ENCODE measurements around the gene REX1BD. TPM values are rescaled to one million over a fixed set of nuclear protein-coding genes. Genes with fewer than 3 reads are reported as not detected.

REX1BD gene
- total RNA-seq, 2 donors from 2014 or later = 119 to 171 TPM

DNA sequence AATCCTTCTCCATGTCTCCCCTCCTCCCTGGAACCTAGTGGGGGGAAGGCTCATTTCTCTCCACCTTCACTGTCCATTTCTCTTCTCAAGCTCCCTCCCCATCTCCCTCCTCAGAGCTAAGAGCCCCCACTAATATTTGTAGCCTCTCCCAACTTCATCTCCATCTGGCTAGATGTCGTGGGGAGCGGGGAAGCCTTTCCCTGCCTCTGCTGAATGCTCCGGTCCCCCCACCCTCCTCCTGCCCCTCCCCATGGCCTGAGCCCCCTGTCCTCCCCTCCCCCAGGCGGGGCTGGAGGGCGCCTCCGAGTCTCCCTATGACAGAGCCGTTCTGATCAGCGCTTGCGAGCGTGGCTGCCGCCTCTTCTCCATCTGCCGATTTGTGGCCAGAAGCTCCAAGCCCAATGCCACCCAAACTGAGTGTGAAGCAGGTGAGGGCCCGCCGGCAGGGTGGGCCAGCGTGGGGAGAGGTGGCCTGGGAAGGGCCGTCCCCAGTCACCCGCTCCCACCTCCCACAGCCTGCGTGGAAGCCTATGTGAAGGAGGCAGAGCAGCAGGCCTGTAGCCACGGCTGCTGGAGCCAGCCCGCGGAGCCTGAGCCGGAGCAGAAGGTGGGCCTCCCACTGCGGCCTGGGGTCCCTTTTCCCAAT, 25.1 kb downstream of the REX1BD start:
- Histone ChIP-seq H3K36me3 (no peaks in the 10 kb centered on the region), H3K27me3 (peaks cover 33 to 38% of the 10 kb centered on the region in 2 donors), H3K4me3 (no peak overlapping the region), H3K9me3 (no peaks in the 10 kb centered on the region), H3K27ac (no peak overlapping the region), H3K4me1 (peaks cover 0 to 30% of the 10 kb centered on the region in 2 donors)
- DNase-seq (ENCODE audit: low spot score) = no peak
- no peak for TF ChIP-seq CTCF (IDR thresholded peaks at IDR 0.05)

DNA sequence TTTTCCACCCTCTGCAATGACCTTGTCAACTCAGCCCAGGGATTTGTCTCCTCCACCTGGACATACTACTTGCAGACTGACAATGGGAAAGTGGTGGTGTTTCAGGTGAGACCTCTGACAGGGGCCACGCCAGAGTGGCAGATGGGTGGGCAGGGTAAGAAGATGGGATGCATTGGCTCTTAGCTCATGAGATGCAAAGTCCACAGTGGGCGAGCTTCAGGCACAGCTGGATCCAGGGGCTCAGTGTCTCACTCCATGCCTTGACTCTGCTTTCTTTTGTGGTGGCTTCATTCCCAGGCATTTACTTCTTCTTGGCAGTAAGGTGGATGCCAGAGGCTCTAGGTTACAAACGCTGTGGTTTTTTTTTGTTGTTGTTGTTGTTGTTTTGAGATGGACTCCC, 27.4 kb downstream of the REX1BD start:
- DNase-seq (ENCODE audit: low spot score) = no peak
- Histone ChIP-seq H3K9me3 (no peaks in the 10 kb centered on the region), H3K36me3 (no peaks in the 10 kb centered on the region), H3K27ac (no peak overlapping the region), H3K4me1 (peaks cover 0 to 23% of the 10 kb centered on the region in 2 donors), H3K27me3 (peaks cover 20 to 23% of the 10 kb centered on the region in 2 donors), H3K4me3 (no peak overlapping the region)
- no peak for TF ChIP-seq CTCF (IDR thresholded peaks at IDR 0.05)

DNA sequence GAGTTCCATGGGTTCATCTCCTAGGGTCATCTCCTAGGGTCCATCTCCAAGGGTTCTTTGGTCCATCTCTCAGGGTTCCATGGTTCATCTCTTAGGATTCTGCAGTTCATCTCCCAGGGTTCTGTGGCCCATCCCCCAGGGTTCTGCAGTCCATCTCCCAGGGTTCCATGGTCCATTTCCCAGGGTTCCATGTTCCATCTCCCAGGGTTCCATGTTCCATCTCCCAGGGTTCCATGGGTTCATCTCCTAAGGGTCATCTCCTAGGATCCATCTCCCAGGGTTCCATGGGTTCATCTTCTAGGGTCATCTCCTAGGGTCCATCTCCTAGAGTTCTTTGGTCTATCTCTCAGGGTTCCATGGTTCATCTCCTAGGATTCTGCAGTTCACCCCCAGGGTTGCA, 29.0 kb downstream of the REX1BD start:
- no peaks in the 10 kb centered on the region for H3K9me3 ChIP-seq
- peaks cover 7 to 9% of the 10 kb centered on the region in 2 donors for H3K27me3 ChIP-seq
- H3K36me3 ChIP-seq = no peaks in the 10 kb centered on the region
- no peak overlapping the region for H3K4me3 ChIP-seq
- no peak overlapping the region for H3K27ac ChIP-seq
- TF ChIP-seq CTCF (IDR thresholded peaks at IDR 0.05) = no peak
- DNase-seq (ENCODE audit: low spot score) = no peak
- peaks cover 0 to 8% of the 10 kb centered on the region in 2 donors for H3K4me1 ChIP-seq

GRCh38 chr19:18618236-18618635, 29.6 kb downstream of the REX1BD start:
- no peaks in the 10 kb centered on the region for H3K36me3 ChIP-seq
- H3K4me3 ChIP-seq = no peak overlapping the region
- peaks cover under 1 to 5% of the 10 kb centered on the region in 2 donors for H3K27me3 ChIP-seq
- no peaks in the 10 kb centered on the region for H3K9me3 ChIP-seq
- DNase-seq (ENCODE audit: low spot score) = no peak
- no peak overlapping the region for H3K27ac ChIP-seq
- peaks cover 0 to 1% of the 10 kb centered on the region in 2 donors for H3K4me1 ChIP-seq
- no peak for TF ChIP-seq CTCF (IDR thresholded peaks at IDR 0.05)

DNA sequence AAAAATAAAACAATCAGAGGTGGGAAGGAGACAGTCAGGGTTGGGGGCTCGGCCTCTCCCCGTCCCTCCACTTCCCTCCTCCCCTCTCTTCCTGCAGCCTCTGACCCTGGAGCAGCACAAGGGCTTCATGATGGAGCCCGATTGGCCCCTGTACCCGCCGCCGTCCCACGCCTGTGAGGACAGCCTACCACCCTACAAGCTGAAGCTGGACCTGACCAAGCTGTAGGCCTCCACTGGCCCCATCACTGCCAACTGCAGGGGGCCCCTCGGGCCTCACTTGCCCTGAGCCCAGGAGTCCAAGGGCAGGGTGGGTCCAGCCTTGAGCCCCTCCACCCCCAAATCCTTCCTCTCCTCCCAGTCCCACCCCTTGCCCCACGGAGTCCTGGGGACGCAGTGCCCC, 31.7 kb downstream of the REX1BD start:
- Histone ChIP-seq H3K4me3 (no peak overlapping the region), H3K9me3 (no peaks in the 10 kb centered on the region), H3K36me3 (no peaks in the 10 kb centered on the region), H3K4me1 (no peaks in the 10 kb centered on the region), H3K27me3 (no peaks in the 10 kb centered on the region), H3K27ac (no peak overlapping the region)
- TF ChIP-seq CTCF (IDR thresholded peaks at IDR 0.05) = no peak
- no peak for DNase-seq (ENCODE audit: low spot score)

- no peaks in the 10 kb centered on the region for H3K9me3 ChIP-seq
- DNase-seq (ENCODE audit: low spot score) = no peak
- no peaks in the 10 kb centered on the region for H3K4me1 ChIP-seq
- no peaks in the 10 kb centered on the region for H3K36me3 ChIP-seq
- TF ChIP-seq CTCF (IDR thresholded peaks at IDR 0.05) = no peak
- H3K27ac ChIP-seq = no peak overlapping the region
- no peaks in the 10 kb centered on the region for H3K27me3 ChIP-seq
- no peak overlapping the region for H3K4me3 ChIP-seq
Observed at GRCh38 chr19:18620902-18621301, 32.3 kb downstream of the REX1BD start.

All from right atrium auricular region (tissue), 2 donors.